ENCODE results near the gene VTCN1. TPM values are rescaled to one million over a fixed set of nuclear protein-coding genes. Genes with fewer than 3 reads are reported as not detected.
"Not testable (repeated sequence)": the region's sequence is repeated elsewhere in the genome, so short reads cannot be mapped to it uniquely, and the experiment has no call there.

The VTCN1 gene
- total RNA-seq, 3 donors from 2014 or later = 0.16 to 97.0 (median 52.1) TPM

DNA sequence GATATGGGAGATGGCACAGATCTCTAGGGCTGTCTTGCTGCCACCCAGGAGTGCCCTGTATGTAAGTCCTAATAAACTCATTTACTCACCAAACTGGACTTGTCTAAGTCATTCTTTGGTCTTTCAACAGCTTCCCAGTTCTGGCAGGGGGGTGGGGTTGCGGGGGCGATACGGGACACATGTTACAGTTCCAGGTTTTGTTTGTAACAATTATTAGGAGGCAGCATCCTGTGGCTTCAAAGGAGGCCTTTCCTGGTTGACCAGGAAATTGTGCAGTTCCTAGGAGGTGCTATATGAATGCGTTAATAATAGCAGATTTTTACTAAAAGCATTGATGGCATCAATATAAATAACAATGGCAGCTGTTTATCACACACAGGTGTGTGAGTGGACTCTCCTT is 46.5 kb downstream of the VTCN1 start:
- DNase-seq (ENCODE audit: low spot score in 2 of 2) = no peak
- Histone ChIP-seq H3K4me3 (no peak overlapping the region), H3K36me3 (no peaks in the 10 kb centered on the region), H3K27me3 (no peaks in the 10 kb centered on the region), H3K4me1 (no peaks in the 10 kb centered on the region), H3K9me3 (no peaks in the 10 kb centered on the region), H3K27ac (peak overlapping the region in 1 of 2 donors; percentile 8)
- intact Hi-C loops (cut with DNase I; ENCODE audit: low total_unique reads) = no loop called here
- TF ChIP-seq, protein P1, sequence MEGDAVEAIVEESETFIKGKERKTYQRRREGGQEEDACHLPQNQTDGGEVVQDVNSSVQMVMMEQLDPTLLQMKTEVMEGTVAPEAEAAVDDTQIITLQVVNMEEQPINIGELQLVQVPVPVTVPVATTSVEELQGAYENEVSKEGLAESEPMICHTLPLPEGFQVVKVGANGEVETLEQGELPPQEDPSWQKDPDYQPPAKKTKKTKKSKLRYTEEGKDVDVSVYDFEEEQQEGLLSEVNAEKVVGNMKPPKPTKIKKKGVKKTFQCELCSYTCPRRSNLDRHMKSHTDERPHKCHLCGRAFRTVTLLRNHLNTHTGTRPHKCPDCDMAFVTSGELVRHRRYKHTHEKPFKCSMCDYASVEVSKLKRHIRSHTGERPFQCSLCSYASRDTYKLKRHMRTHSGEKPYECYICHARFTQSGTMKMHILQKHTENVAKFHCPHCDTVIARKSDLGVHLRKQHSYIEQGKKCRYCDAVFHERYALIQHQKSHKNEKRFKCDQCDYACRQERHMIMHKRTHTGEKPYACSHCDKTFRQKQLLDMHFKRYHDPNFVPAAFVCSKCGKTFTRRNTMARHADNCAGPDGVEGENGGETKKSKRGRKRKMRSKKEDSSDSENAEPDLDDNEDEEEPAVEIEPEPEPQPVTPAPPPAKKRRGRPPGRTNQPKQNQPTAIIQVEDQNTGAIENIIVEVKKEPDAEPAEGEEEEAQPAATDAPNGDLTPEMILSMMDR (IDR thresholded peaks at IDR 0.05) = no peak
- no peak for TF ChIP-seq POLR2AphosphoS5 (IDR thresholded peaks at IDR 0.05)
- no peak for TF ChIP-seq POLR2A (IDR thresholded peaks at IDR 0.05)

DNA sequence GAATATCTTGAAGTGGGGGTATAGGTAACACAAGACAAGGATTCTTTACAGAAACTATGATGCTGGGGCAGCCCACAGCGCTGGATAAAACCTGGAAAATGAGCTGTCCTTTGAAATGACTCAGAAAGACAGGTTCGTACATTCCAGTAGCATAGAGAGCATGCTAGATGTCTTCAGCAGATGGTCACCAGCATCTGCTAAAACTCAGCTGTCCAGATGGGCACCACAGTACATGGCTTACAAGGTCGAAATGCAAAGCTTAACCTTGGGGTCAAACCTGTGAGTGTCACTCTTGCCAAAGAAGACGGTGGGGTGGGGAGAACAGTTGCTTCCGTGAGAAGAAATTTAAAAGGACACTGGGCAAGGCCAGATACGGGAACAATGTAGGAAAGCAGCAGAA is 47.9 kb downstream of the VTCN1 start:
- Histone ChIP-seq H3K27ac (no peak overlapping the region), H3K4me1 (no peaks in the 10 kb centered on the region), H3K27me3 (no peaks in the 10 kb centered on the region), H3K36me3 (no peaks in the 10 kb centered on the region), H3K9me3 (no peaks in the 10 kb centered on the region), H3K4me3 (no peak overlapping the region)
- no peak for TF ChIP-seq POLR2AphosphoS5 (IDR thresholded peaks at IDR 0.05)
- TF ChIP-seq, protein P1 (IDR thresholded peaks at IDR 0.05) = no peak
- TF ChIP-seq POLR2A (IDR thresholded peaks at IDR 0.05) = no peak
- intact Hi-C loops (cut with DNase I; ENCODE audit: low total_unique reads) = no loop called here
- no peak for DNase-seq (ENCODE audit: low spot score in 2 of 2)

DNA sequence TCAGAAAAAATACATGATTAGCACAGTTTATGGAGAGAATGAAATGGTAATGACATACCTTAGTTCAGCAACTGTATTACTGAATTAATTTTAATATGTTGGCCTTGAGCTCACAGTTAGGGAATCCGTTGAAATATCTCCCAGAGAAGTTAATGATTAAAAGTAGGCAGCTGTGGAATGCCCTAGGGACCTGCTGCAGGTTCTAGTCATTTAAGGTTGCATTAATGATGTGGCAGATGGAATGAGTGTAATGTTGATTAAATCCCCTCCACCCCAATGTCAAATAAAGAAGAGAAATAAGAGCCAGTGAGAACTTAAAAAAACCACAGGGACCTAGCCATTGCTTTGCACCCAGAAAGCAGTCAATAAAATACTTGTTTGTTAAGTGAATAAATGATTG is 48.8 kb downstream of the VTCN1 start:
- Histone ChIP-seq H3K27me3 (no peaks in the 10 kb centered on the region), H3K4me1 (no peaks in the 10 kb centered on the region), H3K36me3 (no peaks in the 10 kb centered on the region), H3K4me3 (no peak overlapping the region), H3K27ac (no peak overlapping the region), H3K9me3 (no peaks in the 10 kb centered on the region)
- DNase-seq (ENCODE audit: low spot score in 2 of 2) = no peak
- no peak for TF ChIP-seq POLR2A (IDR thresholded peaks at IDR 0.05)
- TF ChIP-seq, protein P1 (IDR thresholded peaks at IDR 0.05) = no peak
- TF ChIP-seq POLR2AphosphoS5 (IDR thresholded peaks at IDR 0.05) = no peak
- intact Hi-C loops (cut with DNase I; ENCODE audit: low total_unique reads) = no loop called here

DNA sequence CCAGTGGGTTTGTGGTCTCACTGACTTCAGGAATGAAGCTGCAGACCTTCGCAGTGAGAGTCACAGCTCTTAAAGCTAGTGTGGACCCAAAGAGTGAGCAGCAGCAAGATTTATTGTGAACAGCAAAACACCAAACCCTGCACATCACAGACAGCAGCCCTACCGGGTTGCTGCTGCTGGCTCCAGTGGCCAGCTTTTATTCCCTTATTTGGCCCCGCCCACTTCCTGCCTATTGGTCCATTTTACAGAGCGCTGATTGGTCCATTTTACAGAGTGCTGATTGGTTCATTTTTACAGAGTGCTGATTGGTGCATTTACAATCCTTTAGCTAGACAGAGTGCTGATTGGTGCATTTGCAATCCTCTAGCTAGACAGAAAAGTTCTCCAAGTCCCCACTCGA is 59.4 kb downstream of the VTCN1 start:
- H3K4me1 ChIP-seq; H3K9me3 ChIP-seq; DNase-seq (ENCODE audit: low spot score in 2 of 2); H3K27ac ChIP-seq; H3K4me3 ChIP-seq; intact Hi-C loops (cut with DNase I; ENCODE audit: low total_unique reads); H3K36me3 ChIP-seq; H3K27me3 ChIP-seq: not testable (repeated sequence)

DNA sequence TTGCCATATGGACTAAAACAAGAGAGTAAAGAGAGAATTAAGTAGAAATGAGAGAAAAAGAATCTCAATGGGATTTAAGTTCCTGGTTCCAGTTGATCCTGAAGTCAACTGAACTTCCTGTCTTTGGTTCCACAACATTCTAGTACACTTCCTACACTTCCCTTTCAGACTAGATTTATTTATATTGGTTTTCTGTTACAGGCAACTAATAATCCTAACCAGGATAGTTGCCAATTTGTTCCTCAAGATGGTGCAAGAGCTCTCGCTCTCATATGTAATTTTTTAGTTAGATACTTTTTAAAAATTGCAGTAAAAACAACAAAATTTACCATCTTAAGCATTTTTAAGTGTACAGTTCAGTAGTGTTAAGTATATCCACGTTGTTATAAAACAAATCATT is 60.4 kb downstream of the VTCN1 start:
- H3K9me3 ChIP-seq = no peaks in the 10 kb centered on the region
- H3K27ac ChIP-seq = no peak overlapping the region
- no peak for DNase-seq (ENCODE audit: low spot score in 2 of 2)
- no peak overlapping the region for H3K4me3 ChIP-seq
- H3K27me3 ChIP-seq = no peaks in the 10 kb centered on the region
- no peaks in the 10 kb centered on the region for H3K4me1 ChIP-seq
- H3K36me3 ChIP-seq = no peaks in the 10 kb centered on the region
- TF ChIP-seq POLR2AphosphoS5 (IDR thresholded peaks at IDR 0.05) (no peak), POLR2A (IDR thresholded peaks at IDR 0.05) (no peak)
- TF ChIP-seq, protein P1 (IDR thresholded peaks at IDR 0.05) = no peak
- intact Hi-C loops (cut with DNase I; ENCODE audit: low total_unique reads) = no loop called here
